ENCODE data around the gene ZNF274. TPM values are rescaled to one million over a fixed set of nuclear protein-coding genes. Genes with fewer than 3 reads are reported as not detected.

Gene ZNF274
- total and polyA plus RNA-seq, 2 experiments from 2014 or later = 19.9 to 31.2 TPM

- no peak for TF ChIP-seq ZNF462 (CRISPR knock-in tag; IDR thresholded peaks at IDR 0.05)
- TF ChIP-seq ZNF331 (CRISPR knock-in tag; IDR thresholded peaks at IDR 0.05; ENCODE audit: low read depth) = no peak
- no peak for TF ChIP-seq CTCF (conservative IDR thresholded peaks at IDR 0.05; ENCODE audit: low read depth in 2 of 2)
- TF ChIP-seq ETS1 (IDR thresholded peaks at IDR 0.05) = no peak
- no peak for TF ChIP-seq EZH2phosphoT487 (IDR thresholded peaks at IDR 0.05; ENCODE audit: unreplicated experiment)
- TF ChIP-seq CREB1 (CRISPR knock-in tag; IDR thresholded peaks at IDR 0.05; ENCODE audit: low read depth) = no peak
- TF ChIP-seq POLR2AphosphoS5 (IDR thresholded peaks at IDR 0.05; ENCODE audit: low read depth) = no peak
- TF ChIP-seq STAT1 (IDR thresholded peaks at IDR 0.05; ENCODE audit: unreplicated experiment) = no peak
- TF ChIP-seq ZNF114 (CRISPR knock-in tag; IDR thresholded peaks at IDR 0.05) = no peak
These were observed 34.2 kb downstream of the ZNF274 start (continued) for GRCh38 chr19:58217069-58217481.
